A549 (cell line): ENCODE measurements around the gene TCTN1.

Experiments
- CTCF ChIP-seq: fragments of >200 bp; sonication (Bioruptor Twin); formaldehyde crosslinking; IDR thresholded peaks from 3 replicates; pipeline ENCODE4 v1.5.1; 2016
- E2F6 ChIP-seq: IDR thresholded peaks from 2 replicates; pipeline ENCODE4 v1.6.1; 2012; ENCODE audit warnings: low read depth, borderline replicate concordance
- EP300 ChIP-seq, 2 experiments: fragments of >200 bp; sonication (Bioruptor Twin); formaldehyde crosslinking; IDR thresholded peaks; 2 replicates in 1 of 2; 3 replicates in 1 of 2; pipeline ENCODE4 v1.6.1; 2016 to 2017
- JUN ChIP-seq, 2 experiments: fragments of >200 bp; sonication (Bioruptor Twin); formaldehyde crosslinking; IDR thresholded peaks; 2 replicates in 1 of 2; 3 replicates in 1 of 2; pipeline ENCODE4 v1.6.1; 2016 to 2017
- JUNB ChIP-seq: fragments of >200 bp; sonication (Bioruptor Twin); formaldehyde crosslinking; IDR thresholded peaks from 2 replicates; pipeline ENCODE4 v1.6.1; 2016
- KDM1A ChIP-seq: fragments of 200-600 bp; sonication (generic); IDR thresholded peaks from 2 replicates; pipeline ENCODE4 v1.6.1; 2016; ENCODE audit warnings: low read depth, mild to moderate bottlenecking
- MAFK ChIP-seq: fragments of 450-650 bp; IDR thresholded peaks from 2 replicates; pipeline ENCODE4 v1.6.1; 2014; ENCODE audit not compliant: partially characterized antibody
- MYC ChIP-seq: IDR thresholded peaks from 2 replicates; pipeline ENCODE4 v1.6.1; 2012; ENCODE audit warnings: mild to moderate bottlenecking, inconsistent platforms, low read length, improper control_type of control experiment, borderline replicate concordance
- POLR2A ChIP-seq: IDR thresholded peaks from 2 replicates; pipeline ENCODE4 v1.6.1; 2012; ENCODE audit warnings: mild to moderate bottlenecking, low read length
- RCOR1 ChIP-seq: fragments of 150-350 bp; IDR thresholded peaks from 2 replicates; pipeline ENCODE4 v1.6.1; 2014; ENCODE audit warnings: antibody characterized with exemption, low read length, low read depth
- SREBF2 ChIP-seq: fragments of 450-650 bp; IDR thresholded peaks from 2 replicates; pipeline ENCODE4 v1.6.1; 2014; ENCODE audit warnings: mild to moderate bottlenecking, moderate library complexity
- ZFP36 ChIP-seq: fragments of 450-650 bp; IDR thresholded peaks from 2 replicates; pipeline ENCODE4 v1.6.1; 2014; ENCODE audit warnings: borderline replicate concordance; ENCODE audit not compliant: partially characterized antibody

GRCh38 chr12:110657747-110658146 lies 43.8 kb downstream of the TCTN1 start:
- TF ChIP-seq EP300 (IDR thresholded peaks at IDR 0.05) (no peak), CTCF (no peak), JUNB (no peak), E2F6 (no peak), POLR2A (no peak), KDM1A (no peak), SREBF2 (no peak), JUN (IDR thresholded peaks at IDR 0.05) (no peak), MAFK (no peak), RCOR1 (no peak), ZFP36 (no peak), MYC (no peak)
